Ishikawa (cell line): ENCODE results near the gene ZG16B.

Experiments used
- EGR1 ChIP-seq: IDR thresholded peaks from 2 replicates; pipeline ENCODE4 v1.6.1; 2012
- EP300 ChIP-seq: IDR thresholded peaks from 2 replicates; pipeline ENCODE4 v1.6.1; 2012; ENCODE audit warnings: borderline replicate concordance
- RAD21 ChIP-seq: IDR thresholded peaks from 2 replicates; pipeline ENCODE4 v1.6.1; 2012; ENCODE audit warnings: low read depth
- TCF12 ChIP-seq: IDR thresholded peaks from 2 replicates; pipeline ENCODE4 v1.6.1; 2012; ENCODE audit warnings: low read depth
- YY1 ChIP-seq: IDR thresholded peaks from 2 replicates; pipeline ENCODE4 v1.6.1; 2012; ENCODE audit warnings: low read depth
- TF ChIP-seq, protein P1 (sequence below): IDR thresholded peaks from 2 replicates; pipeline ENCODE4 v1.6.1; 2012
- TF ChIP-seq, protein P2 (sequence below): IDR thresholded peaks from 2 replicates; pipeline ENCODE4 v1.6.1; 2012; ENCODE audit warnings: low read depth, mild to moderate bottlenecking

DNA sequence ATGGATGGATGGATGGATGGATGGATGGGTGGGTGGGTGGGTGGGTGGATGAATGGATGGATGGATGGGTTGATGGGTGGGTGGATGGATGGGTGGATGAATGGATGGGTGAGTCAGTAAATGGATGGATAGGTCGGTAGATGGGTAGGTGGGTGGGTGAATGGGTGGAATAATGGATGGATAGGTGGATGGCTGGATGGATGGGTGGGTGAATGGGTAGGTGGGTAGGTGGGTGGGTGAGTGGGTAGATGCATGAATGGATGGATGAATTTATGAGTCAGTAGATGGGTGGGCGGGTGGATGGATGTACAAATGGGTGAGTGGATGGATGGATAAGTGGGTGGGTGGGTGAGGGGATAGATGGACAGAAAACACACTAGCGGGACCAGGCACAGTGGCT lies 4.9 kb downstream of the ZG16B start:
- no peak for TF ChIP-seq EP300
- TF ChIP-seq, protein P1, sequence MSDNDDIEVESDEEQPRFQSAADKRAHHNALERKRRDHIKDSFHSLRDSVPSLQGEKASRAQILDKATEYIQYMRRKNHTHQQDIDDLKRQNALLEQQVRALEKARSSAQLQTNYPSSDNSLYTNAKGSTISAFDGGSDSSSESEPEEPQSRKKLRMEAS: no peak
- TF ChIP-seq, protein P2, sequence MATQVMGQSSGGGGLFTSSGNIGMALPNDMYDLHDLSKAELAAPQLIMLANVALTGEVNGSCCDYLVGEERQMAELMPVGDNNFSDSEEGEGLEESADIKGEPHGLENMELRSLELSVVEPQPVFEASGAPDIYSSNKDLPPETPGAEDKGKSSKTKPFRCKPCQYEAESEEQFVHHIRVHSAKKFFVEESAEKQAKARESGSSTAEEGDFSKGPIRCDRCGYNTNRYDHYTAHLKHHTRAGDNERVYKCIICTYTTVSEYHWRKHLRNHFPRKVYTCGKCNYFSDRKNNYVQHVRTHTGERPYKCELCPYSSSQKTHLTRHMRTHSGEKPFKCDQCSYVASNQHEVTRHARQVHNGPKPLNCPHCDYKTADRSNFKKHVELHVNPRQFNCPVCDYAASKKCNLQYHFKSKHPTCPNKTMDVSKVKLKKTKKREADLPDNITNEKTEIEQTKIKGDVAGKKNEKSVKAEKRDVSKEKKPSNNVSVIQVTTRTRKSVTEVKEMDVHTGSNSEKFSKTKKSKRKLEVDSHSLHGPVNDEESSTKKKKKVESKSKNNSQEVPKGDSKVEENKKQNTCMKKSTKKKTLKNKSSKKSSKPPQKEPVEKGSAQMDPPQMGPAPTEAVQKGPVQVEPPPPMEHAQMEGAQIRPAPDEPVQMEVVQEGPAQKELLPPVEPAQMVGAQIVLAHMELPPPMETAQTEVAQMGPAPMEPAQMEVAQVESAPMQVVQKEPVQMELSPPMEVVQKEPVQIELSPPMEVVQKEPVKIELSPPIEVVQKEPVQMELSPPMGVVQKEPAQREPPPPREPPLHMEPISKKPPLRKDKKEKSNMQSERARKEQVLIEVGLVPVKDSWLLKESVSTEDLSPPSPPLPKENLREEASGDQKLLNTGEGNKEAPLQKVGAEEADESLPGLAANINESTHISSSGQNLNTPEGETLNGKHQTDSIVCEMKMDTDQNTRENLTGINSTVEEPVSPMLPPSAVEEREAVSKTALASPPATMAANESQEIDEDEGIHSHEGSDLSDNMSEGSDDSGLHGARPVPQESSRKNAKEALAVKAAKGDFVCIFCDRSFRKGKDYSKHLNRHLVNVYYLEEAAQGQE: no peak
- TF ChIP-seq EGR1: no peak
- no peak for TF ChIP-seq TCF12
- TF ChIP-seq RAD21: no peak
- TF ChIP-seq YY1: no peak
